Ishikawa (cell line): ENCODE results near the gene RNF149.

Experiments used
- CEBPB ChIP-seq: IDR thresholded peaks from 2 replicates; pipeline ENCODE4 v1.6.1; 2012
- CREB1 ChIP-seq: IDR thresholded peaks from 2 replicates; pipeline ENCODE4 v1.6.1; 2012; ENCODE audit warnings: low read depth
- EGR1 ChIP-seq: IDR thresholded peaks from 2 replicates; pipeline ENCODE4 v1.6.1; 2012
- EP300 ChIP-seq: IDR thresholded peaks from 2 replicates; pipeline ENCODE4 v1.6.1; 2012; ENCODE audit warnings: borderline replicate concordance
- FOXM1 ChIP-seq: IDR thresholded peaks from 2 replicates; pipeline ENCODE4 v1.6.1; 2012; ENCODE audit warnings: low read depth, borderline replicate concordance
- MAX ChIP-seq: IDR thresholded peaks from 2 replicates; pipeline ENCODE4 v1.6.1; 2012
- NFIC ChIP-seq: IDR thresholded peaks from 2 replicates; pipeline ENCODE4 v1.6.1; 2012
- RAD21 ChIP-seq: IDR thresholded peaks from 2 replicates; pipeline ENCODE4 v1.6.1; 2012; ENCODE audit warnings: low read depth
- TAF1 ChIP-seq: IDR thresholded peaks from 2 replicates; pipeline ENCODE4 v1.6.1; 2012; ENCODE audit warnings: low read depth, mild to moderate bottlenecking
- TCF12 ChIP-seq: IDR thresholded peaks from 2 replicates; pipeline ENCODE4 v1.6.1; 2012; ENCODE audit warnings: low read depth
- TEAD4 ChIP-seq: IDR thresholded peaks from 2 replicates; pipeline ENCODE4 v1.6.1; 2012
- YY1 ChIP-seq: IDR thresholded peaks from 2 replicates; pipeline ENCODE4 v1.6.1; 2012; ENCODE audit warnings: low read depth
- ZBTB7A ChIP-seq: IDR thresholded peaks from 2 replicates; pipeline ENCODE4 v1.6.1; 2012; ENCODE audit warnings: low read depth
- TF ChIP-seq, protein P1 (sequence below): IDR thresholded peaks from 2 replicates; pipeline ENCODE4 v1.6.1; 2012
- TF ChIP-seq, protein P2 (sequence below): IDR thresholded peaks from 2 replicates; pipeline ENCODE4 v1.6.1; 2012; ENCODE audit warnings: low read depth, mild to moderate bottlenecking

The RNF149 gene

DNA sequence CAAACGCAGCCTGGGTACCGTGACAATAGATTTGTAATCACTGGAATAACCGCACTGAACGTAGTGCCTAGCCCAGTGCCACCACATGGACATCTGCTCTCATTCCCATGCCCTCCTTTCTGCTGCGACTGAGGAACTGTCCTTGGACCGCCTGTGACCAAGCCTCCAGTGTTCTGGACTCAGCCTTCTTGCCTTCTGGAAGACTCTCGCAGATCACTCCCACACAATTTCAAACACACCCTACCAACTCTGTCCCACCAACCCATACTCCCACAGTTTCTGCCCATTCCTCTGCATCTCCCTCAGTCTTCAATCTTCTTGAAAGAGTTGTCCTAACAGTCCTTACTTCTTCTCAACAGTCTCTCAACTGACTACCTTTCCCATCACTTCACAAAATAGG is 2.1 kb downstream of the RNF149 start:
- TF ChIP-seq CEBPB (no peak), CREB1 (no peak), RAD21 (no peak), TCF12 (no peak), TAF1 (no peak), NFIC (no peak), FOXM1 (no peak), EP300 (no peak), EGR1 (no peak)

GRCh38 chr2:101305492-101306078 is 2.9 kb downstream of the RNF149 start:
- TF ChIP-seq MAX (no peak), NFIC (no peak), YY1 (no peak), EGR1 (no peak), ZBTB7A (no peak), CEBPB (no peak), TEAD4 (no peak), RAD21 (no peak), FOXM1 (no peak), TCF12 (no peak), CREB1 (no peak), TAF1 (no peak)
- TF ChIP-seq, protein P1, sequence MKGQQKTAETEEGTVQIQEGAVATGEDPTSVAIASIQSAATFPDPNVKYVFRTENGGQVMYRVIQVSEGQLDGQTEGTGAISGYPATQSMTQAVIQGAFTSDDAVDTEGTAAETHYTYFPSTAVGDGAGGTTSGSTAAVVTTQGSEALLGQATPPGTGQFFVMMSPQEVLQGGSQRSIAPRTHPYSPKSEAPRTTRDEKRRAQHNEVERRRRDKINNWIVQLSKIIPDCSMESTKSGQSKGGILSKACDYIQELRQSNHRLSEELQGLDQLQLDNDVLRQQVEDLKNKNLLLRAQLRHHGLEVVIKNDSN: no peak
- TF ChIP-seq, protein P2, sequence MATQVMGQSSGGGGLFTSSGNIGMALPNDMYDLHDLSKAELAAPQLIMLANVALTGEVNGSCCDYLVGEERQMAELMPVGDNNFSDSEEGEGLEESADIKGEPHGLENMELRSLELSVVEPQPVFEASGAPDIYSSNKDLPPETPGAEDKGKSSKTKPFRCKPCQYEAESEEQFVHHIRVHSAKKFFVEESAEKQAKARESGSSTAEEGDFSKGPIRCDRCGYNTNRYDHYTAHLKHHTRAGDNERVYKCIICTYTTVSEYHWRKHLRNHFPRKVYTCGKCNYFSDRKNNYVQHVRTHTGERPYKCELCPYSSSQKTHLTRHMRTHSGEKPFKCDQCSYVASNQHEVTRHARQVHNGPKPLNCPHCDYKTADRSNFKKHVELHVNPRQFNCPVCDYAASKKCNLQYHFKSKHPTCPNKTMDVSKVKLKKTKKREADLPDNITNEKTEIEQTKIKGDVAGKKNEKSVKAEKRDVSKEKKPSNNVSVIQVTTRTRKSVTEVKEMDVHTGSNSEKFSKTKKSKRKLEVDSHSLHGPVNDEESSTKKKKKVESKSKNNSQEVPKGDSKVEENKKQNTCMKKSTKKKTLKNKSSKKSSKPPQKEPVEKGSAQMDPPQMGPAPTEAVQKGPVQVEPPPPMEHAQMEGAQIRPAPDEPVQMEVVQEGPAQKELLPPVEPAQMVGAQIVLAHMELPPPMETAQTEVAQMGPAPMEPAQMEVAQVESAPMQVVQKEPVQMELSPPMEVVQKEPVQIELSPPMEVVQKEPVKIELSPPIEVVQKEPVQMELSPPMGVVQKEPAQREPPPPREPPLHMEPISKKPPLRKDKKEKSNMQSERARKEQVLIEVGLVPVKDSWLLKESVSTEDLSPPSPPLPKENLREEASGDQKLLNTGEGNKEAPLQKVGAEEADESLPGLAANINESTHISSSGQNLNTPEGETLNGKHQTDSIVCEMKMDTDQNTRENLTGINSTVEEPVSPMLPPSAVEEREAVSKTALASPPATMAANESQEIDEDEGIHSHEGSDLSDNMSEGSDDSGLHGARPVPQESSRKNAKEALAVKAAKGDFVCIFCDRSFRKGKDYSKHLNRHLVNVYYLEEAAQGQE: no peak

GRCh38 chr2:101305035-101305434 is 3.5 kb downstream of the RNF149 start:
- TF ChIP-seq MAX: no peak
- TF ChIP-seq TAF1: no peak
- TF ChIP-seq CREB1: no peak
- TF ChIP-seq YY1: no peak
- no peak for TF ChIP-seq EP300
- no peak for TF ChIP-seq NFIC
- TF ChIP-seq TCF12: no peak
- TF ChIP-seq FOXM1: no peak
- TF ChIP-seq EGR1: no peak
- TF ChIP-seq TEAD4: no peak
- no peak for TF ChIP-seq CEBPB
- TF ChIP-seq, protein P2: no peak
- TF ChIP-seq ZBTB7A: no peak
- TF ChIP-seq RAD21: no peak
- TF ChIP-seq, protein P1: no peak

DNA sequence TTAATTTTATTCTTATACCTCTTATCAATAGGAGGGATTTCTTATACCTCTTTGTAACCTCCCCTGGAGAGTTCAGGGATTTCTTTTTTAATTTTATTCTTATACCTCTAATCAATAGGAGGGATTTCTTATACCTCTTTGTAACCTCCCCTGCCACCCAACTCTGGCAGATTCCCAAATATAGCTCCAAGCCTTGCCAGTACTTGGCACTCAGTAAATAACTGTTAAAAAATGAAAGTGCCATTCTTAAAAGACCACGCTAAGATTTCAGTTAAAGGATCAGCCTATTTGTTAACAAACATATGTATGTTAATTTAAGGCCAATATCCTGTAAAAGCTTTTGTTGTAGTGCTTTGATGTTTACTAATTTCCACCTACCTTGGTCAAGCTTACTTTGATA is 4.8 kb downstream of the RNF149 start:
- TF ChIP-seq, protein P2: no peak
- no peak for TF ChIP-seq EP300

DNA sequence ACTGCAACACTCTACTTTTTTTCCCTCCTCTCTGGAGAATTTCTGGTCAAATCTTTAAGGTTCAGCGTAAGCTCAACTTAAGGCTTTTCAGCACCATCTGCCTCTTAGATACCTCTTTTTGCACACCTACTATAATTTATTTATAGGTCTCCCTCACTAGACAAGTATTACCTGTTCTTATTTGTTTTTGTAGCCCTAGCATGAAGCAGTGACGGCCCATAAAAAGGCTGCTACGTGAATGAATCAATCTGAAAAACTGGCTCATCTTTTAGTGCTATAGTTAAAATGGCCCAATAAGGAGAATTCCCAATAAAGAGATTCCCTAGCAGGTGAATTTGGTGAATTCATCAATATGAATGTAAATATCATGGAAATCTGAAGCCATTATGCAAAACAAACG is 6.5 kb downstream of the RNF149 start:
- TF ChIP-seq, protein P2: no peak
- TF ChIP-seq TAF1 (no peak), ZBTB7A (no peak), FOXM1 (no peak), NFIC (no peak), TEAD4 (no peak), CREB1 (no peak)
- TF ChIP-seq, protein P1: no peak
